HG02943 (cell line): ENCODE measurements around the gene CAMK2D.
"Not testable (repeated sequence)": the region's sequence is repeated elsewhere in the genome, so short reads cannot be mapped to it uniquely, and the experiment has no call there.

ENCODE experiments used
- ATAC-seq: cut with Tn5 transposase; IDR thresholded peaks from one replicate; pipeline ENCODE4 v1.9.1; 2021; ENCODE audit warnings: mild to moderate bottlenecking, low read depth, moderate library complexity; ENCODE audit not compliant: unreplicated experiment

Gene CAMK2D

GRCh38 chr4:113761620-113762185, at the start of gene CAMK2D:
CAMK2D (minus strand) TSS chr4:113761738; CDS start chr4:113761068, 670 bp downstream.
- peak; percentile 46 for ATAC-seq

- no peak for ATAC-seq
Measured at GRCh38 chr4:113810906-113811305, 49.4 kb upstream of the CAMK2D start.

- ATAC-seq, result no peak
Measured at GRCh38 chr4:113809311-113809710, 47.8 kb upstream of the CAMK2D start.

- no peak for ATAC-seq
Measured at GRCh38 chr4:113806850-113807249, 45.3 kb upstream of the CAMK2D start.

GRCh38 chr4:113801882-113802281, 40.3 kb upstream of the CAMK2D start:
- ATAC-seq, result no peak

GRCh38 chr4:113796381-113796780, 34.8 kb upstream of the CAMK2D start:
- ATAC-seq, result not testable (repeated sequence)

GRCh38 chr4:113790478-113790877, 28.9 kb upstream of the CAMK2D start:
- no peak for ATAC-seq

GRCh38 chr4:113788888-113789287, 27.4 kb upstream of the CAMK2D start:
- ATAC-seq, result no peak

- no peak for ATAC-seq
Measured at GRCh38 chr4:113785781-113786180, 24.2 kb upstream of the CAMK2D start.

GRCh38 chr4:113784497-113785250, 23.1 kb upstream of the CAMK2D start:
- no peak for ATAC-seq

GRCh38 chr4:113783701-113784100, 22.2 kb upstream of the CAMK2D start:
- no peak for ATAC-seq

- no peak for ATAC-seq
Measured at GRCh38 chr4:113783289-113783688, 21.8 kb upstream of the CAMK2D start.

GRCh38 chr4:113781439-113782040, 20.0 kb upstream of the CAMK2D start:
- ATAC-seq, result no peak

- no peak for ATAC-seq
Measured at GRCh38 chr4:113776679-113777078, 15.1 kb upstream of the CAMK2D start.

- no peak for ATAC-seq
Measured at GRCh38 chr4:113776016-113776415, 14.5 kb upstream of the CAMK2D start.

- ATAC-seq, result no peak
Measured at GRCh38 chr4:113773756-113774155, 12.2 kb upstream of the CAMK2D start.

- no peak for ATAC-seq
Measured at GRCh38 chr4:113773014-113773413, 11.5 kb upstream of the CAMK2D start.

GRCh38 chr4:113772319-113772718, 10.8 kb upstream of the CAMK2D start:
- no peak for ATAC-seq

- ATAC-seq, result no peak
Measured at GRCh38 chr4:113769744-113770143, 8.2 kb upstream of the CAMK2D start.

- no peak for ATAC-seq
Measured at GRCh38 chr4:113768952-113769351, 7.4 kb upstream of the CAMK2D start.

- ATAC-seq, result no peak
Measured at GRCh38 chr4:113766882-113767281, 5.3 kb upstream of the CAMK2D start.
